Caco-2 (cell line): ENCODE measurements around the gene NDC1. TPM values are rescaled to one million over a fixed set of nuclear protein-coding genes. Genes with fewer than 3 reads are reported as not detected.

ENCODE experiments used
- BruUV-seq: library from RNA; stranded (reverse); fragments of 400-500 nt; replicated peaks from 2 replicates; lab custom pipeline; 2021; lab: Mats Ljungman, UMichigan
- CTCF ChIA-PET: fragments of 300-600 bp; sonication (Branson Sonifier 250); formaldehyde crosslinking; loops from one replicate; lab custom pipeline; 2022; ENCODE audit warnings: antibody characterized with exemption; lab: Charles Lee
- POLR2A ChIA-PET: fragments of 300-600 bp; sonication (Branson Sonifier 250); formaldehyde crosslinking; loops from one replicate; lab custom pipeline; 2022; ENCODE audit warnings: antibody characterized with exemption; lab: Charles Lee
- DNase-seq, 2 experiments: peaks; one replicate each; pipeline versions ENCODE4 v3.0.0 to v3.0.0-alpha.2; 2020 to 2022
- H3K27me3 ChIP-seq: replicated peaks from 2 replicates; pipeline ENCODE4 v1.6.0; 2011; ENCODE audit warnings: low read length; ENCODE audit not compliant: control insufficient read depth, insufficient read depth
- H3K36me3 ChIP-seq: 2 replicates; pipeline ENCODE4 v1.5.1; 2011; ENCODE audit warnings: low read length; ENCODE audit not compliant: control insufficient read depth, insufficient read depth
- H3K4me1 ChIP-seq: fragments of 250-450 bp; sonication (Bioruptor Pico); 2 replicates; pipeline ENCODE4 v1.5.1; 2020; ENCODE audit warnings: mild to moderate bottlenecking
- H3K4me3 ChIP-seq: 2 replicates; pipeline ENCODE4 v1.5.1; 2011; ENCODE audit warnings: low read depth, mild to moderate bottlenecking, control low read depth, low read length
- H3K9me3 ChIP-seq: fragments of 250-450 bp; sonication (Bioruptor Pico); 2 replicates; pipeline ENCODE4 v1.5.1; 2020; ENCODE audit warnings: mild to moderate bottlenecking, moderate library complexity
- H3K27ac Mint-ChIP-seq: one replicate; pipeline ENCODE4 v1.8.0; 2022; ENCODE audit warnings: mixed read lengths; ENCODE audit not compliant: unreplicated experiment
- H3K27me3 Mint-ChIP-seq: one replicate; pipeline ENCODE4 v1.8.0; 2022; ENCODE audit warnings: mixed read lengths; ENCODE audit not compliant: insufficient read depth, unreplicated experiment
- H3K36me3 Mint-ChIP-seq: one replicate; pipeline ENCODE4 v1.8.0; 2022; ENCODE audit warnings: mild to moderate bottlenecking, mixed read lengths; ENCODE audit not compliant: insufficient read depth, unreplicated experiment
- H3K4me1 Mint-ChIP-seq: one replicate; pipeline ENCODE4 v1.8.0; 2022; ENCODE audit warnings: low read depth, mixed read lengths; ENCODE audit not compliant: unreplicated experiment
- H3K4me3 Mint-ChIP-seq: one replicate; pipeline ENCODE4 v1.8.0; 2022; ENCODE audit warnings: mild to moderate bottlenecking, moderate library complexity, mixed read lengths; ENCODE audit not compliant: unreplicated experiment
- H3K9me3 Mint-ChIP-seq: one replicate; pipeline ENCODE4 v1.8.0; 2022; ENCODE audit warnings: mixed read lengths; ENCODE audit not compliant: unreplicated experiment
- CTCF ChIP-seq, 2 experiments: fragments of 200-600 bp in 1 of 2; IDR thresholded peaks; 1 replicate in 1 of 2; 2 replicates in 1 of 2; pipeline versions ENCODE4 v1.5.1 to v1.8.0; 2011 to 2022; ENCODE audit warnings: antibody characterized with exemption in 1 of 2, control low read depth in 1 of 2, inconsistent platforms in 1 of 2, low read depth in 1 of 2, low read length in 1 of 2, mild to moderate bottlenecking in 1 of 2, moderate library complexity in 1 of 2; ENCODE audit not compliant: insufficient read depth in 1 of 2, severe bottlenecking in 1 of 2, unreplicated experiment in 1 of 2
- intact Hi-C: fragments of 100-400 bp; cut with micrococcal nuclease; formaldehyde crosslinking; loops from one replicate; pipeline ENCODE4 v1.10.0; 2022; ENCODE audit not compliant: unreplicated experiment
- total RNA-seq: library from RNA; stranded (reverse); gene quantifications from 2 replicates; pipeline ENCODE4 v1.2.3, GENCODE V29; 2022

NDC1 gene
- total RNA-seq, 1 experiment from 2014 or later, result 28.8 TPM

- Histone ChIP-seq H3K4me3 (no peak overlapping the region), H3K9me3 (no peaks in the 10 kb centered on the region), H3K27me3 (no peaks in the 10 kb centered on the region), H3K36me3 (no peaks in the 10 kb centered on the region), H3K4me1 (no peaks in the 10 kb centered on the region)
- Mint-ChIP-seq H3K4me1 (no peaks in the 10 kb centered on the region), H3K4me3 (no peak overlapping the region), H3K36me3 (peaks cover 42% of the 10 kb centered on the region), H3K27ac (no peak overlapping the region), H3K27me3 (no peaks in the 10 kb centered on the region), H3K9me3 (no peaks in the 10 kb centered on the region)
- POLR2A ChIA-PET, result no interaction called here
- DNase-seq, result no peak
- no TSS peak for BruUV-seq
- CTCF ChIA-PET, result no interaction called here
- intact Hi-C loops, result no loop called here
- no peak for TF ChIP-seq CTCF (IDR thresholded peaks at IDR 0.05; ENCODE audit: insufficient read depth in 1 of 2, low read depth in 1 of 2, low read length in 1 of 2, severe bottlenecking in 1 of 2, unreplicated experiment in 1 of 2)
These were observed 33.1 kb downstream of the NDC1 start for GRCh38 chr1:53804791-53805505.

GRCh38 chr1:53804181-53804580 lies 33.9 kb downstream of the NDC1 start:
- no peak overlapping the region for H3K4me3 ChIP-seq
- Mint-ChIP-seq H3K27ac (no peak overlapping the region), H3K27me3 (no peaks in the 10 kb centered on the region), H3K36me3 (peaks cover 42% of the 10 kb centered on the region), H3K9me3 (no peaks in the 10 kb centered on the region), H3K4me3 (no peak overlapping the region), H3K4me1 (no peaks in the 10 kb centered on the region)
- H3K4me1 ChIP-seq, result no peaks in the 10 kb centered on the region
- no peak for TF ChIP-seq CTCF (IDR thresholded peaks at IDR 0.05; ENCODE audit: insufficient read depth in 1 of 2, low read depth in 1 of 2, low read length in 1 of 2, severe bottlenecking in 1 of 2, unreplicated experiment in 1 of 2)
- no peaks in the 10 kb centered on the region for H3K36me3 ChIP-seq
- DNase-seq, result no peak
- POLR2A ChIA-PET, result no interaction called here
- CTCF ChIA-PET, result no interaction called here
- H3K9me3 ChIP-seq, result no peaks in the 10 kb centered on the region
- intact Hi-C loops, result no loop called here
- no peaks in the 10 kb centered on the region for H3K27me3 ChIP-seq
- BruUV-seq, result no TSS peak

- no peak overlapping the region for H3K27ac Mint-ChIP-seq
- no peaks in the 10 kb centered on the region for H3K27me3 Mint-ChIP-seq
- H3K36me3 Mint-ChIP-seq, result peaks cover 57% of the 10 kb centered on the region
- TF ChIP-seq CTCF (IDR thresholded peaks at IDR 0.05; ENCODE audit: insufficient read depth in 1 of 2, low read depth in 1 of 2, low read length in 1 of 2, severe bottlenecking in 1 of 2, unreplicated experiment in 1 of 2), result no peak
- H3K4me1 Mint-ChIP-seq, result no peaks in the 10 kb centered on the region
- Histone ChIP-seq H3K4me1 (no peaks in the 10 kb centered on the region), H3K27me3 (no peaks in the 10 kb centered on the region), H3K4me3 (no peak overlapping the region), H3K9me3 (no peaks in the 10 kb centered on the region), H3K36me3 (no peaks in the 10 kb centered on the region; the same call in 1 of the 2 replicates)
- ChIA-PET POLR2A (no interaction called here), CTCF (no interaction called here)
- H3K4me3 Mint-ChIP-seq, result no peak overlapping the region
- H3K9me3 Mint-ChIP-seq, result no peaks in the 10 kb centered on the region
- intact Hi-C loops, result no loop called here
- BruUV-seq, result no TSS peak
- no peak for DNase-seq
These were observed 37.5 kb downstream of the NDC1 start for GRCh38 chr1:53800621-53801020.
